Frontal cortex (tissue), 4 donors: ENCODE results near the gene ATG16L1. TPM values are rescaled to one million over a fixed set of nuclear protein-coding genes. Genes with fewer than 3 reads are reported as not detected.
"Not testable (repeated sequence)": the region's sequence is repeated elsewhere in the genome, so short reads cannot be mapped to it uniquely, and the experiment has no call there.

Experiments used
- DNase-seq, 2 donors: peaks; one replicate each; pipeline ENCODE4 v3.0.0; 2012; ENCODE audit warnings: low spot score in 2 of 2
- FAIRE-seq: peaks from 2 replicates; lab custom pipeline; 2012; peaks lifted over from hg19 to GRCh38; lab: Jason Lieb, UNC
- total RNA-seq: library from RNA; depleted of rRNA; stranded (reverse); fragments of >200 nt; gene quantifications from one replicate; pipeline ENCODE4 v1.2.3, GENCODE V29; 2014
- donor health status: control.
- donor health status: control.
- donor health status: control.

Gene ATG16L1
- total RNA-seq, 1 donor from 2014 or later = 35.9 TPM

DNA sequence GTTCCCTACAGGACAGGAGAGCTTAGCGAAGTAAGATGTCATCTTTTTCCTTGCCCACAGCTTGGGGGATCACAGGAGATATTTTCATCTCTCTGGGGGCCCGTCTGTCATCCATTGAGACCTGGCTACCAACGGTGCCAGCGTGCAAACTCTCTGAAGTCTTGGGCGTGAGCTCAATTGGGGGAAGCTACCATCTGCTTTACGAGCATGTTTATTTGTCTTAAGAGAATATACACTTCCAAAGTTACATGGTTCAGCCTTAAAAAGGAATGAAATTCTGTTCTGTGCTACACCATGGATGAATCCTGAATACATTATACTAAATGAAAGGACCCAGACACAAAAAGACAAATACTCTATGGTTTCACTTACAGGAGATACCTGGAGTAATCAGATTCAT is 69.7 kb downstream of the ATG16L1 start:
- DNase-seq (no peak), FAIRE-seq (no peak)

GRCh38 chr2:233323851-233324250 is 72.4 kb downstream of the ATG16L1 start:
- no peak for FAIRE-seq
- no peak for DNase-seq

DNA sequence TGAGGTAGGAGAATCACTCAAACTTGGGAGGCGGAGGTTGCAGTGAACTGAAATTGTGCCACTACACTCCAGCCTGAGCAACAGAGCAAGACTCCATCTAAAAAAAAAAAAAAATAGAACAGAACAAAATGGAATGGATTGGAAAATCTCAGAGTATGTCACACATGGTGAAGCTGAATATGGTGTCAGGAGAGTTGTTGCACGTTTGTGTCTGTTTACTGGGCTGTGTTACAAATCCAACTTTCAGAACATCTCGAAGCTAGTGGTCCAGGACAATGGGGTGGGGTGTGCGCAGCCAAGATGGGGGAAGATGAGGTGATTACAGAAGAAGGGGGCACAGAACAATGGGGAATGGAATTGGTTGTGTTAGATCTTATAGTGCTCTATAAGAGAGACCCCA is 73.8 kb downstream of the ATG16L1 start:
- FAIRE-seq (no peak), DNase-seq (no peak)

DNA sequence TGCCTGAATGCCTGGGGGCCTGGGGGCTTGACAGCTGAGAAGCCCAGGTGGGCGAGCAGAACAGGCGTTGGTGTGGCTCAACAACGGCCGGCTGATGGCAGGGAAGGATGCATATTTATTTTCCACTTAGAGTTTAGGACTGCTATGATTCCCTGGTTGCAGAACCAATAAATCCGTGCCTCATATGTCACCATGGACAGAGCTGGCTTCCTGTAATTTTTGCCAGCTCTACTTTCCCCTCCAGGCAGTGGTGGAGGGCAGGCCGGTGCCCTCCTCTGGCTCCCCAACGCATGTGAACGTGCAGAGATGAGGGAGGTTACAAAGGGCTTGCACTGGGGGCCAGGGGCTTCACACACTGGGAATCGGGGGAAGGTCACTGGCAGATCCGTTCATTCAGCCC is 74.3 kb downstream of the ATG16L1 start:
- DNase-seq (no peak), FAIRE-seq (no peak)

- DNase-seq = no peak
- no peak for FAIRE-seq
Measured at GRCh38 chr2:233326500-233326899, 75.0 kb downstream of the ATG16L1 start.

DNA sequence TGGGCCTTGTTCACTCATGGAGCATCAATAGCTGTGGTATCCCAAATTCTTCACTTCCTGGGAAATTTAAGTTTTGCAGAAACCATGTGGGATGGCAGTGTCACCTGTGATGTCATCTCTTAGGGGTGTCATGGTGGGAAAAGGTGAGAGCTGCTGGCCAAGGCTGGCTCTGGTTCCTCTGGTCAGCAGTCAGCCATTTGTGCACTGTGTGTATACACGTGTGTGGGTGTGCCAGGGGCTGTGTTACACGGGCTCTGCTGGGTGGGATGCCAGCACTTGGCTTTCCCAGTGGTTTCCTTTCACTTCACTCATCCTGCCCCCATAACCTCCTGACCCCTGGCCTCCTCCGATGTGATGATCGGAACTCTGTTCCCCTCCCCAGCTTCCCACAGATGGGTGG is 77.4 kb downstream of the ATG16L1 start:
- FAIRE-seq (no peak), DNase-seq (no peak)

DNA sequence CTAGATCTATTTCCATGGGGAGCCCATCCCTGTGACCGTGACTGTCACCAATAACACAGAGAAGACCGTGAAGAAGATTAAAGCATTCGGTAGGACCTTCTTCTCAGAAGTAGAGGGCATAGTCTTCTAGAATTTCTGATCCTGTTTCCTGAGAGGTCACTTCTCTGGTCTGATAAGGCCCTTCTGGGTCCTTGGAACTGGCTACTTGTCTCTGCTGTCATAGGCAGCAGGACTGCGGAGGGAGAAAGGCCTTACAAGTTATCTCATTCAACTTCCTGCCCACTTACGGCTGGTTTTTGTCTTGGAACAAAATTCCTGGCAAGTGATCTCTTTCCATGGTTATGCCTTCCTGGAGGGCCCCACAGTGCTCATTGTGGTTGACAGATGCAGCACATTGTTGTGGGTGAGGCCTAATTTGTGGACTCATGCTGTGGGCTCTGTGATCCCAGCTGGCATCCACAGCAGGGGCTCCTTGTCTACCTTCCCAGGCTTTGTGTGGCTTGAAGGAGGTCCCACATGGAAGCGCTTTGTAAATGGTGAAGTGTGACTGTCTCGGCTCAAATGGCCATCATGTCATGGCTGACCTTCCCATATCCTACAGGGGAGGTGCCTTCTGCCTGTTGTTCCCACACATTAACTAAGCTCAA is 78.1 kb downstream of the ATG16L1 start:
- no peak for FAIRE-seq
- DNase-seq = no peak

- FAIRE-seq = no peak
- DNase-seq = no peak
Measured at GRCh38 chr2:233331536-233331935, 80.1 kb downstream of the ATG16L1 start.

DNA sequence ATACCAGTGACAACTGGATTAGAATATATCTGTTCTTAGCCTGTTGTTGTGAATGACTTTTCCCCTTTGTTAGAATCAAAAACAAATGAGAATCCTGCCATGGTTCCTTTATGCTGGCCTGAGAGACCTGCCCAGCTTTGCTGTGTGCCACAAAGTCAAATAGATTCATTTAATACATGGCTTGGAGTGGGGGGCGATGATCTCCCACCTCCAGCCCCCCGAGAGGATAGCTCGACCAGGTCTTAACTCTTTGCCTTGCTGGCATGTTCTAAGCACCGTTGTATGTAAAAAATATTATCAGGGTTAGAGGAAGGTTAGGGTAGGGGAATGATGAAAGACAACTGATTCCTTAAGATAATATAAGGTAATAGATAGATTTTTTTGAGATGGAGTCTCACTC is 80.7 kb downstream of the ATG16L1 start:
- no peak for FAIRE-seq

GRCh38 chr2:233334915-233335314 is 83.4 kb downstream of the ATG16L1 start:
- DNase-seq (no peak), FAIRE-seq (no peak)

More for the DNA sequence above, 80.7 kb downstream of the ATG16L1 start:
- DNase-seq = no peak

DNA sequence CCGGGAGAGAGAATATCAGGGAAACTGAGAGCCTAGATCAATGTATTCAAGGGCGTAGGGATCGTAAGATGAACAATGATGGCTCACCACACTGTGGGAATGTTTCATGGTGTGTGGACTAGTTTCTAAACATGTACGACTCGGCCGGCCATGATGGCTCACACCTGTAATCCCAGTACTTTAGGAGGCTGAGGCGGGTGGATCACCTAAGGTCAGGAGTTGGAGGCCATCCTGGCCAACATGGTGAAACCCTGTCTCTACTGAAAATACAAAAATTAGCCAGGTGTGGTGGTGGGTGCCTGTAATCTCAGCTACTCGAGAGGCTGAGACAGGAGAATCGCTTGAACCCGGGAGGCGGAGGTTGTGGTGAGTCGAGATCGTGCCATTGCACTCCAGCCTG is 84.6 kb downstream of the ATG16L1 start:
- DNase-seq, FAIRE-seq: not testable (repeated sequence)

GRCh38 chr2:233336541-233336940 is 85.1 kb downstream of the ATG16L1 start:
- DNase-seq = no peak
- FAIRE-seq = no peak

- FAIRE-seq (no peak), DNase-seq (no peak)
Measured at GRCh38 chr2:233338046-233338445, 86.6 kb downstream of the ATG16L1 start.

- no peak for FAIRE-seq
- DNase-seq = no peak
Measured at GRCh38 chr2:233338812-233339368, 87.4 kb downstream of the ATG16L1 start.

- FAIRE-seq (no peak), DNase-seq (no peak)
Measured at GRCh38 chr2:233339427-233339826, 88.0 kb downstream of the ATG16L1 start.

DNA sequence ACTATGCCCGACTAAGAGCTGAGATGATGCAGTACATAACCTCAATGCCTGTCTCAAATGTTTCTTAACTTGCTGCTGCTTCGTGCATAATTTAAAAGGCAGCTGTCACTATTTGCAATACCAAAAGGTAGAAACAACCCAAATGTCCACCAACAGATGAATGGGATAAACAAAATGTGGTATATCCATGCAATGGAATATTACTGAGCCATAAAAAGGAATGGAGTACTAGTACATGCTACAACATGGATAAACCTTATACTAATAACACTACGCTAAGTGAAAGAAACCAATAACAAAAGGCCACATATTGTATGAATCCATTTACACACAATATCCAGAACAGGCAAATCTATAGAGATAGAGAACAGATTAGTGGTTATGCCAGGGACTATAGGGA is 89.8 kb downstream of the ATG16L1 start:
- DNase-seq (no peak), FAIRE-seq (no peak)

GRCh38 chr2:233342301-233342700 is 90.8 kb downstream of the ATG16L1 start:
- FAIRE-seq (no peak), DNase-seq (no peak)

DNA sequence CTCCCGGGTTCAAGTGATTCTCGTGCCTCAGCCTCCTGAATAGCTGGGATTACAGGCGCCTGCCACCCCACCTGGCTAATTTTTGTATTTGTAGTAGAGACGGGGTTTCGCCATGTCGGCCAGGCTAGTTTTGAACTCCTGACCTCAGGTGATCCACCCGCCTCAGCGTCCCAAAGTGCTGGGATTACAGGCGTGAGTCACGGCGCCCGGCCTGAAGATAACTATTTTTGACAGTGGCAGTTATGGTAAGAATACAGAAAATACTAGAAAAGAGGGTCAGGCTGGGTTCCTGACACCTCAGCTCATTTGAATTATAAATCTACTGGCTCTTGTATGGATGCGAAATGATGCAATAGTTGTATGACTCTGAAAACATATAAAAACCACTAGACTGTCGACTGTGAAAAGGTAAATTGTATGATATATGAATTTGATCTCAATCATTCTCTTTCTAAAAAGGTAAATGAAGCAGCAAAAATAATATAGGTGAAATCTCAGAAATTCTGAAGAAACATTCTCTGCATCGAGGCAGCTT is 91.8 kb downstream of the ATG16L1 start:
- no peak for DNase-seq
- no peak for FAIRE-seq
